ENCODE data around the gene CHCHD3.

Gene CHCHD3

DNA sequence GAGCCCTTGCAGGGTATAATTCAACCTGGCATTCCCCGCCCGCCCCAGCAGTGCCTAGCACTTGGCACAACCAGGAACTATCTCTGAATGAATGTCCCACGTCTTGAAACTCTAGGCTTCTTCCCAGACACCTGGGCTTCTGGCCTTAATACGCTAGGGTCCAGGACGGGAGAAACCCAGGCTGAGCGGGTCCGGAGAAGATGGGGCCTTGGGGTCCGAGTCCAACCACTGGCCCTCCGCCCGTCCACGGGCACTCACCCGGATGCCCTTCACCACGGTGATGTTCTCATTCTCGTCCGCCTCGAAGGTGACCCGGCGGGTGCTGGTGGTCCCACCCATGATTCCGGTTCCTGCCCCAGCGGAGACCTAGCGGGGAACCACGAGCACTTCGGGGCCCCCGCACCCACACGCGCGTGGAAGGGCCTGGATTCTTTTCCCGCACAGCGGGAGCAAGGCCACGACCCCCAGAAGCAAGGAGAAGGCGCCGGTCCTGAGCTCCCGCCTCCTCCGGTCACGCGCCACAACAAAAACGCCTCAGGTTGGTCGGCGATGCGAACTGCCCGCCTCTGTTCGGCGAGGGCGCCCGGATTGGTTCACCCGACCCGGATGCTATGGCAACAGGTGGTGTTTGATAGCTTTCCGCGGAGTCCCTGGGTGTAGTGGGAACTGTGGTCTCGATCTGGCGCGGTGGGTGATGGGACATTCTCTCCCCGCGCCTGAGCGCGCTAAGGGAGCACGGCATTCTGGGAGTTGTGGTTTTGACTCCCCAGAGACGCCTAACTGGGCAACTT lies at the start of gene CHCHD3:
Gene CHCHD3 (minus strand): TSS at position 492 of the 791 bp plus-strand sequence. CDS start 153 bp downstream, at position 339.
- in situ Hi-C loops (cut with HindIII; ENCODE audit: low pct_ligation_motif_present, low pct_unique_long_range_greater_than_20kb, low sequenced_read_pairs), result no loop called here
- DNase-seq, result peak; percentile 100

DNA sequence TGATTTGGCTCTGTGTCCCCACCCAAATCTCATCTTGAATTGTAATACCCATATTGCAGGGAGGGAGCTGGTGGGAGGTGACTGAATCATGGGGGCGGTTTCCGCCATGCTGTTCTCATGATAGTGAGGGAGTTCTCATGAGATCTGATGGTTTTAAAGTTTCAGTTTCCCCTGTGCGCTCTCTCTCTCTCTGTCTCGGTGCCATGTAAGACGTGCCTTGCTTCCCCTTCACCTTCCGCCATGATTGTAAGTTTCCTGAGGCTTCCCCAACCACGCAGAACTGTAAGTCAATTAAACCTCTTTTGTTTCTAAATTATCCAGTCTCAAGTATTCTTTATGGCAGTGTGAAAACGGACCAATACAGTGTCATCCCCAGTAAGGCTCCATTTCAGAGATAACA lies 48.3 kb upstream of the CHCHD3 start:
- DNase-seq, result no peak
- in situ Hi-C loops (cut with HindIII; ENCODE audit: low pct_ligation_motif_present, low pct_unique_long_range_greater_than_20kb, low sequenced_read_pairs), result no loop called here

DNA sequence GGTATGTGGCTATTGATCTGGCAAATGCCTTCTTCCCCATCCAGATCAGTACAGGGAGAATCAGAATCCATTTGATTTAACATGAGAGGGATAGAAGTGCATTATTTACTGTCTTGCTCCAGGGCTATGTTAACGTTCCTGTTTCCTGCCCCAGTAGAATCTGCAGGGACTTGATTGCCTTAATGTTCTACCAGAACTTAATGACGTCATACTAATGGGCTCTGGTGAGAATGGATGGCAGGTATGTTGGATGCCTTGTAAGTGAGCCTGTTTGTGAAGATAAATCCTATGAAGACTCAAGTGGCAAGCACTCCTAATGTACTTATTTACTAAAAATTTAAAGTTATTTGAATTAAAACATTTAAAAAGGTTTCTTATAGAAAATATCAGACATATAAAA lies 44.5 kb upstream of the CHCHD3 start:
- no peak for DNase-seq
- in situ Hi-C loops (cut with HindIII; ENCODE audit: low pct_ligation_motif_present, low pct_unique_long_range_greater_than_20kb, low sequenced_read_pairs), result no loop called here

DNA sequence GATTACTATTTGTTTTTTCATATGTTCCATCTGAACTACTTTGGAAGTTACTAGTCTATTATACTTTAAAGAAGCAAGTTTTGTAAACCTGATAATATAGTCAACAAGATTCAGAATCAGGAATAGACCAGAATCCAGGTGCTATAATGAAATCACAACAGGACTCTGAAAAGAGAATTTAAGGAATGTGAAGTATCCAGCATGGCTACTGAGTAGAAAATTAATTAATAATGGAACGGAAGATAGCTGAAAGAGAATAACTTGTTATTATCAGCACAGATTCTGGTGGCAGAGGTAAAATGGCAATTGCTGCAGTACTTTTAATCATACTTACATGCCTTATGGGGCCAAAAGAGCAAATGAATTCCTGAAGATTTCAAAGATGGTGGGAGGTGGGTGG lies 43.1 kb upstream of the CHCHD3 start:
- in situ Hi-C loops (cut with HindIII; ENCODE audit: low pct_ligation_motif_present, low pct_unique_long_range_greater_than_20kb, low sequenced_read_pairs), result no loop called here
- DNase-seq, result peak; percentile 25

DNA sequence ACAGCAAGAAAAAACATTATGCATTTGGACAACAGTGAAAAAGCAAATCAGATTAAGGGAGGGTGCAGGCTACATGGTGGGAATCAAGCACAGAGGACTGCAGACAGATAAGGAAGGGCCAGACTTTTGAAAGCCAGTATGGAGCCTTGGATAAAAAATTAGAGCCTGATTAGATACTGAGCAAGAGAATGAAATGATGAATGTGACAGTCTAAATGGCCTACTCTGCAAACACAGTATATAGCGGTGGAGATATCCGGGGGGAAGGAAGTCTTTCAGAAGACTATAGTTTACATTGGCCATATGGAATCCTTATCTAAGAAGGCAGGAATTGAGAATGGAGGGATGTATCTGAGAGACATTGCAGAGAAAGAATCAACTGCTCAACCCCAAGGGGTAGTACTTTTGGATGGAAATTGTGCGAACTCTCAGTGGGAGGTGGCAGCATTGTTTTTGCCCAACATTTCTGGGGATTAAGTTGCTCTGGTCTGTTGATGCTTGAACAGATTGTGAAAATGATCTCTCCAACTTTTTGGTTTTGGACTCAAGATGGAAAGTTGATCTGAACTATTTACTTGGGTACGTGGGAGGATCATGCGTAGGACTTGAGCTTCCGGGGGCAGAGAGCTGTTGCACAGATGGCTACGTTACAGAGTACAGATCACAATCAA lies 39.4 kb upstream of the CHCHD3 start:
- in situ Hi-C loops (cut with HindIII; ENCODE audit: low pct_ligation_motif_present, low pct_unique_long_range_greater_than_20kb, low sequenced_read_pairs), result no loop called here

DNA sequence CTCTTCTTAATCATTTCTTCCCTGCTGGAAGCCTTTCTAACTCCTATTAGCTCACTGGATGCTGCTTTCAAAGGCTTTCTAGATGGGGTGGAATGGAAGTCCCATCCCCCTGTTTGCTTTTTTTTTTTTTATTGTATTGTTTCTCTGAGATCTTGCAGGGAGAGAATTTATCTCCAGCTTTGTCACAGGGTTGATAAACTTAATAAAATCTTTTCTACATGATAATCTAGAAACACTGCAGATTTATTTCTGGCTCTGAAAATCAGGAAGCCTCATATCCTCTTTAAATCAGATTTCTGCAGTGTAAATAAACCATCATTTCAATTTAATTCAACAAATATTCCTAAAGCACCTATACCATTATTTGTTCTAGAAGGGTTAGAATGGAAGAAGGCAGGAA lies 37.2 kb upstream of the CHCHD3 start:
- DNase-seq, result no peak
- in situ Hi-C loops (cut with HindIII; ENCODE audit: low pct_ligation_motif_present, low pct_unique_long_range_greater_than_20kb, low sequenced_read_pairs), result no loop called here

More for the DNA sequence above, 39.4 kb upstream of the CHCHD3 start:
- no peak for DNase-seq

DNA sequence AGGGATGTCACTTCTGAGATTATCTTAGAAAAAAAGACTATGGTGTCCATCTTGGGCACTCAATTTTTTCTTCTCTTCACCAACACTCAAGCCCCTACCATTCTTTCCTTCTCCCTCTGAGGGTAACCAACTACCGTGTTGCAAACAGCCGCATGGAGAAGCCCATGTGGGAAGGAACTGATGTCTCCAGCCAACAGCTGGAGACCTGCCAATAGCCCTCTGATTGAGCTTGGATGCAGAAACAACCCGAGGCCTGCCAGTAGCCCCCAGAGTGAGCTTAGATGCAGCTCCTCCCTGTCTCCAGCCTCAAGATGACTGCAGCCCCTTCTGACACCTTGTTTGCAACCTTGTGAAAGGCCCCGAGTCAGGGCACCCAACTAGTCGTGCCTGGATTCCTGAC lies 36.4 kb upstream of the CHCHD3 start:
- in situ Hi-C loops (cut with HindIII; ENCODE audit: low pct_ligation_motif_present, low pct_unique_long_range_greater_than_20kb, low sequenced_read_pairs), result no loop called here
- no peak for DNase-seq

DNA sequence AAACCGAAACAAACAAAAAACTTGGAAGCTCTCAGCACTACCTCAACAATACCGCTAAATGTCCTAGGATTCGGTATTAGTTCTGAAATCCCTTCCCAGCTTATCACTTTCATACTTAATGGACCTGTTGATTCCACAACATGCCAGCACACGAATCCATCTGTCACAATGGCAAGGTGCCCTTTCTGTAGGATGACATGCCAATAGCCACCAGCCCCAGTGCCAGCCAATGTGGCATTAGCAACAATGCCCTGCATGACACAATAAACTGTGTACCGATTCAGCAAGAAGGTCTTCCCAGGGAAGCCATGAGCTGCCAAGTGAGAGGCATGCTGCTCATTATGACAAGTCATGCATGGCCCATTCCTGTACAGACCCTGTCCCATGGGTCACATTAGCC lies 35.6 kb upstream of the CHCHD3 start:
- in situ Hi-C loops (cut with HindIII; ENCODE audit: low pct_ligation_motif_present, low pct_unique_long_range_greater_than_20kb, low sequenced_read_pairs), result no loop called here
- no peak for DNase-seq

DNA sequence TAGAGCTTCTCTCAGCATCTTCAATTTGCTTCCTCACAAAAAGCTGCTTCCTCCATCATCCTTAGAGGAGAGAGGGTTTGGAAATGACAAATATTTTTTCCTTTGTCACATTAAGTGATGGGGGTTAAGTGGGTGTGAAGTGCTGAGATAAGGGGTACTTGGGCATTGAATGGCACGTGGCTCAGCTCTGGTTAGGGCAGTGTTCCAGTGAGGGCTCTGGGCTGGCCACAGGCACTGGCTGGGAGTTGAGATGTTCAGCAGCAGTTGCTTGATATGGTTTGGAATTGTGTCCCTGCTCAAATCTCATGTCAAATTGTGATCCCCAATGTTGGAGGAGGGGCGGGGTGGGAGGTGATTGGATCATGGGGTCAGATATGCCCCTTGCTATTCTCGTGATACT lies 33.7 kb upstream of the CHCHD3 start:
- DNase-seq, result no peak

DNA sequence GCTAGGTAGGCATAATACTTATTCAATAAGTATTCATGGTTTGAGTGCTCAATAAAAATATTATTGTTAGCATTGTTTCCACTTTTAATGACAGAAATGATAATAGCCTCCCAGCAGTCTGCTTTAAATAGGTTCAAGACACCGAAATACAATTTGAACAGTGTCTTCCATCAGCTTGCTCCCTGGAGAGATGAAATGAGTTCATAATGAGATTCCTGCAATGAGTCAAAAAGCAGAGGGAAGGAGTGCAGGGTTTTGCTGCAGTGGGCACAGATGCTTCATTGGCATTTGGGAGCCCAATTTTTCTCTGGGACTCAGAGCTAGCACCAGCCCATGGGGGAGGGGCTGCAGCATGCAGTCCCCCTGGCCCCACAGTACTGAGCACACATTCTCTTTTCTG lies 32.6 kb upstream of the CHCHD3 start:
- in situ Hi-C loops (cut with HindIII; ENCODE audit: low pct_ligation_motif_present, low pct_unique_long_range_greater_than_20kb, low sequenced_read_pairs), result no loop called here
- DNase-seq, result no peak

More for the DNA sequence above, 33.7 kb upstream of the CHCHD3 start:
- in situ Hi-C loops (cut with HindIII; ENCODE audit: low pct_ligation_motif_present, low pct_unique_long_range_greater_than_20kb, low sequenced_read_pairs), result no loop called here

DNA sequence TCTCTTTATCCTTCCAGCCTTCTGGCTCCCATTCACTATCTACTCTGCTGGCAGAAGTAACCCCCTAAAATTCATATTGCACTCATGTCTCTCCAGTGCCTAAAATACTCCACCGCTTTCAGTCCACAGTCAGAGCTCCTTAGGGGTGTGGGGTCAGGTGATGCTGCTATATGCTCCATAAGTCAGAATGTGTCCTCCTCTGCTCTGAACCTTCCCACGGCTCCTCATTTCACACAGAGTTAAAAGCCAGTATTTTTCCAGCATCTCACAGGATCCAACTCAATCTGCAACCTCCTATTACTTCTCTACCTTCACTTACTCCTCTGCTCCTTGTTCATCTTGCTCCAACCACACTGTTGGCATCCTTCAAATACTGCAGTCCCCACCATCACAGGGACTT lies 31.1 kb upstream of the CHCHD3 start:
- in situ Hi-C loops (cut with HindIII; ENCODE audit: low pct_ligation_motif_present, low pct_unique_long_range_greater_than_20kb, low sequenced_read_pairs), result no loop called here
- DNase-seq, result no peak

DNA sequence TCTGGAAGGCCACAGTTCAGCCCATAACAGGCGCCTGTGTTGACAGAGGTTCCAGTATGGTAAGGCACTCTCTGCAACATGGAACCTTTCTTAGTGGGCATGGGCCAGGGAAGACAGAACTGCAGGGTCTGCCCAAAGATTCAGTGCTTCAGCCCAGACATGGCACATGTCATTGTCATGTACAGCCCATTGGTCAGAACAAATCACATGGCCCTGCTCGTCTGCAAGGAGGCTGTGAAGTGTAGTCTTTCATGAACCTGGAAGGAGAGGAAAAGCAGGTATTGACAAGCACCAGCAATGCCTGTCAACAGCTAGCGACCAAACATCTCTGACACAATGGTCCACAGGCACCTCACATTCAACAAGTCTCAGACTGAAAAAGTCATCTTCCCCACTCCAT lies 30.4 kb upstream of the CHCHD3 start:
- in situ Hi-C loops (cut with HindIII; ENCODE audit: low pct_ligation_motif_present, low pct_unique_long_range_greater_than_20kb, low sequenced_read_pairs), result no loop called here
- no peak for DNase-seq

DNA sequence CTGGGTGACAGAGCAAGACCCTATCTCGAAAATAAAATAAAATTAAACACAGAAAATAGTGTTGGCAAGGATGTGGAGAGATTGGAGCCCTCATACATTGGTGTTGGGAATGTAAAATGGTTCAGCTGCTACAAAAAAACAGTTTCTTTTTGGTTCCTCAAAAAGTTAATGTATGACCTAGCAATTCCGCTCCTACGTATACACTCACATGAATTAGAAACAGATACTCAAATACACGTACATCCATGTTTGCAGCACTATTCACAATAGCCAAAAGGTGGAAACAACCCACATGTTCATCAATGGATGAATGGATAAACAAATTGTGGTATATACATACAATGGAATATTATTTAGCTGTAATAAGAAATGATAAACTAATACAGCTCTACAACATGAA lies 28.4 kb upstream of the CHCHD3 start:
- no peak for DNase-seq
- in situ Hi-C loops (cut with HindIII; ENCODE audit: low pct_ligation_motif_present, low pct_unique_long_range_greater_than_20kb, low sequenced_read_pairs), result no loop called here

DNA sequence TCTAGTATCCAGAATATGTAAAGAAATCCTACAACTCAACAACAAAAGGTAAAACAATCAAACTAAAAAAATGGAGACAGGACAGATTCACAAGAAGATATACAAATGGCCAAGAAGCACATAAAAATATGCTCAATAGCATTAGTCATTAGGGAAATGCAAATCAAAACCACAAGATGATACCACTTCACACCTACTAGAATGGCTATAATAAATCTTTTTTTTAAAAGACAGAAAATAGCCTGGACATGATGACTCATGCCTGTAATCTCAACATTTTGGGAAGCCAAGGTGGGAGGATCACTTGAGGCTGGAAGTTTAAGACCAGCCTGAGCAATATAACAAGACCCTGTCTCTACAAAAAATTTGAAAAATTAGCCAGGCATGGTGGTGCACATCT lies 27.9 kb upstream of the CHCHD3 start:
- DNase-seq, result no peak
- in situ Hi-C loops (cut with HindIII; ENCODE audit: low pct_ligation_motif_present, low pct_unique_long_range_greater_than_20kb, low sequenced_read_pairs), result no loop called here

DNA sequence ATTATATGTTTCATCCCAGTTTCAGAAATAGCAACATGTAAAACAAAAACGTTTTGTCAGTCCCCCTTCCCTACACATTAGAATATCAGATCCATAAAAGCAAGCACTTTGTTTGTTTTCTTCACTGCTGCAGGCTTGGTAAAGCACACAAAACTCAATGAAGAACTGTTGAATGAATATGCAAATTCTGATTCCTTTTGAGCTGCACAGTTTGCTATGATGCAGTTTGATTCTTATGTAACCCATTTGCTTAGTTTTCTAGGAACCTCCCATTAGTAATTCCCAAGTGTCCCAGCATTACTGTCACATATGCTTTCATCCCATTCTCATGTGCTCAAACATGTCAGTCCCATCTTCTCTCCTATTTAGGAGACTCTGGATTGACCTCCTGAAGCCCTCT lies 26.1 kb upstream of the CHCHD3 start:
- DNase-seq, result no peak
- in situ Hi-C loops (cut with HindIII; ENCODE audit: low pct_ligation_motif_present, low pct_unique_long_range_greater_than_20kb, low sequenced_read_pairs), result no loop called here

DNA sequence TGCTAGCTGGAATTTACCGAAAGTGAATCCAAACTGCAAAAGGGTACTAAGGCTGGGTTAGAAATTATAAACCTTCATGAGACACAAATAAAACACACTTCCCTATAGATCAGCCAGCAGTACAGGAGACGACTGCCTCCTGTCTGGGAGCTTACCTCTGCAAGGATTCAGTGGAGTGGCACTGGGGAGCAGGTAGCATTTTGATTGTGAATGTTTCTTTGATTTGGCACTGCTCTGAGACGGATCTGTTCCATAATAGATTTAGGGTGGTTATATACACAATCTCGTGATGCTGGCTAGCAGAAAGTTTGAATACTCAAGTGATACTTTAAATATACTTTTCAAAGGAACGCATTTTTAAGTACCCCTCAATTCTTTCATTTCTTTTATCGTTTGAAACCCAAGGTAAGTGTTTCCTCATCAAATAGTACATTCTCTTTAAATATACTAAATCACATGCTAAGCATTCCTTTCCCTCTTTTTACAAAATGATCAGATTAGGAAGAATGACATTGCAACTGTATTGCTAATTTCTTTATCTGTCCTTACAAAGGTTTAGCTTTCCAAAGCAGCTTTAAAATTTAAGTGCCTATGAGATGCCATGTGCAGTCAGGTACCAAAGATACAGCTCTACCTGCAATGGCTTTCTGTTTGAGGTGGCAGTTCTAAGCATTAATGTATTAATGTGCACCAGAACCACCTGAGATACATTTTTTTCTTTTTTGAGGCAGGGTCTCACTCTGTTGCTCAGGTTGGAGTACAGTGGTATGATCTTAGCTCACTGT lies 20.6 kb upstream of the CHCHD3 start:
- in situ Hi-C loops (cut with HindIII; ENCODE audit: low pct_ligation_motif_present, low pct_unique_long_range_greater_than_20kb, low sequenced_read_pairs), result no loop called here
- no peak for DNase-seq

DNA sequence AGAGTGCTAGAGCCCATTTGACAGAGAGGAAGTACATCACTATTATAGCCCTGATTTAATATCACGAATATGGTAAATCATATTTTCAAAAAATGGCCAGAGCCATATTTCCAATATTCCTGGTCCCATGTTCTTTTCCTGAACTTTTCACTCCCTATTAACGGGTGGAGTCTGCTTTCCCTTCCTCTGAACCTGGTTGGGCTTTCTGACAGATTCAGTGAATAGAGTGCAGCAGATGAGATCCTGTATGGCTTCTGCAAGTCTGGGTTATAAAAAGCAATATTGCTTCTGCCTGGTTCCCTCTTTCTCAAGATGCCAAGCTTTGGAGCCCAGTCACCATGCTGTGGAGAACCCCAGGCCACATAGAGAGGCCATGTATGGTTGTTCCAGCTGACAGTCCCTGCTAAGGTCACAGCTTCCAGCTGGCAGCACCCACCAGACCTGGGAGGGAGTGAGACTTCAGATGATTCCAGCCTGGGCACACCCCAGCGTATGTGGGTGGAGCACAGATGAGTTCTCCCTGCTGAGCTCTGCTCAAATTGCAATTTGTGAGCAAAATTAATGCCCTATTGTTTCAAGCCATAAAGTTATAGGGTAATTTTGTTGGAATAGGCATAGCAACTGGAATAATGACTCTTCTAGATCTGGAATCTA lies 17.9 kb upstream of the CHCHD3 start:
- in situ Hi-C loops (cut with HindIII; ENCODE audit: low pct_ligation_motif_present, low pct_unique_long_range_greater_than_20kb, low sequenced_read_pairs), result no loop called here

DNA sequence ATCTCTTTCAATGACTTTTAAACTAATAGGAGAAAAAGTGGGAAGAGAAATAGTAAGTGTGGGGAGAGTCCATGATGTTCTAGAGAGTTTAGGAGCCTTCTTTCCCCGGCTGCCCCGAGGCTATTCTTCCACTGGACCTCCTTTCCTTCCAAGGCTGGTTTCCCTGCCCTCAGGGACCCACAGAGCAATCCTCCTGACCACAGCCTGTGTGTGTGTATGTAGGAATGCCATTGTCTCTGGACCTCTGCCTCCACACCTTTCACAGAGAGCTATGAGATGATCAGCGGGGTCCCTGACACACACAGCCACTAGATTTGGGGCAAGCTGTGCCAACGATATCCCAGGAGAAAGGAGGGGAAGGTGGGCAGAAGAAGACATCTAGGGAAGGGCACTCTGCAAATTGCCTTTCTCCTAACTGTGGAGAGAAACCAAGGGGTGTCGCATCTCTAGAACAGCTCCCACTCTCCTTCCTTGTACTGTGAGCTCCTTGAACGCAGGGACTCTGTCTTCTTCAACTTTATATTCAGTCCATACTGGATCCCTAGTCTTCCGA lies 13.3 kb upstream of the CHCHD3 start:
- in situ Hi-C loops (cut with HindIII; ENCODE audit: low pct_ligation_motif_present, low pct_unique_long_range_greater_than_20kb, low sequenced_read_pairs), result no loop called here
- no peak for DNase-seq

More for the DNA sequence above, 17.9 kb upstream of the CHCHD3 start:
- no peak for DNase-seq
